ENCODE data around the gene COPZ1.
A peak's percentile ranks its signal among the peaks of the same experiment; 100 is the strongest.
"Not testable (repeated sequence)": the region's sequence is repeated elsewhere in the genome, so short reads cannot be mapped to it uniquely, and the experiment has no call there.

Gene COPZ1

GRCh38 chr12:54294152-54294952 is 30.6 kb upstream of the COPZ1 start:
- ATAC-seq (peak; percentile 73), DNase-seq (peak; percentile 80)

GRCh38 chr12:54294953-54295566 is 29.9 kb upstream of the COPZ1 start:
- DNase-seq (no peak), ATAC-seq (no peak)

GRCh38 chr12:54296393-54297099 is 28.4 kb upstream of the COPZ1 start:
- ATAC-seq (no peak), DNase-seq (no peak)

- DNase-seq (no peak), ATAC-seq (no peak)
Observed at GRCh38 chr12:54298904-54299303, 26.0 kb upstream of the COPZ1 start.

- DNase-seq (no peak), ATAC-seq (no peak)
Observed at GRCh38 chr12:54299515-54300224, 25.3 kb upstream of the COPZ1 start.

GRCh38 chr12:54300225-54300731 is 24.7 kb upstream of the COPZ1 start:
- DNase-seq (no peak), ATAC-seq (no peak)

- ATAC-seq (peak; percentile 63), DNase-seq (peak; percentile 47)
Observed at GRCh38 chr12:54300732-54301427, 24.1 kb upstream of the COPZ1 start, which contains the start of gene NFE2. NFE2 (minus strand) TSS chr12:54301015; CDS start chr12:54295248, 5,767 bp downstream.

GRCh38 chr12:54301428-54302048 is 23.4 kb upstream of the COPZ1 start:
- ATAC-seq (no peak), DNase-seq (no peak)

- ATAC-seq (no peak), DNase-seq (no peak)
Observed at GRCh38 chr12:54303640-54304039, 21.3 kb upstream of the COPZ1 start.

GRCh38 chr12:54304187-54304810 is 20.6 kb upstream of the COPZ1 start:
- peak; percentile 47 for ATAC-seq

GRCh38 chr12:54306925-54307741 is 17.8 kb upstream of the COPZ1 start:
- ATAC-seq (peak; percentile 57), DNase-seq (peak; percentile 32)

More at GRCh38 chr12:54304187-54304810, 20.6 kb upstream of the COPZ1 start:
- peak; percentile 33 for DNase-seq

- ATAC-seq (no peak), DNase-seq (no peak)
Observed at GRCh38 chr12:54311051-54311450, 13.9 kb upstream of the COPZ1 start.

- not testable (repeated sequence) for DNase-seq, ATAC-seq
Observed at GRCh38 chr12:54312309-54312708, 12.6 kb upstream of the COPZ1 start.

GRCh38 chr12:54321363-54321762 is 3.6 kb upstream of the COPZ1 start:
- no peak for ATAC-seq
- DNase-seq: no peak

- ATAC-seq, DNase-seq: not testable (repeated sequence)
Observed at GRCh38 chr12:54325442-54326109, 645 bp downstream of the COPZ1 start.

- DNase-seq: no peak
- no peak for ATAC-seq
Observed at GRCh38 chr12:54328595-54329337, 3.8 kb downstream of the COPZ1 start.

- ATAC-seq (no peak), DNase-seq (no peak)
Observed at GRCh38 chr12:54329759-54330158, 4.8 kb downstream of the COPZ1 start.

GRCh38 chr12:54330442-54330841 is 5.5 kb downstream of the COPZ1 start:
- ATAC-seq: no peak
- DNase-seq: no peak
